ENCODE data around the gene FER. TPM values are rescaled to one million over a fixed set of nuclear protein-coding genes. Genes with fewer than 3 reads are reported as not detected.

FER gene
- total and polyA plus RNA-seq, 2 of the 8 experiments (the other 6 are each of a cell fraction or from before 2014, with no cell fraction given) = 1.3 to 15.8 TPM

DNA sequence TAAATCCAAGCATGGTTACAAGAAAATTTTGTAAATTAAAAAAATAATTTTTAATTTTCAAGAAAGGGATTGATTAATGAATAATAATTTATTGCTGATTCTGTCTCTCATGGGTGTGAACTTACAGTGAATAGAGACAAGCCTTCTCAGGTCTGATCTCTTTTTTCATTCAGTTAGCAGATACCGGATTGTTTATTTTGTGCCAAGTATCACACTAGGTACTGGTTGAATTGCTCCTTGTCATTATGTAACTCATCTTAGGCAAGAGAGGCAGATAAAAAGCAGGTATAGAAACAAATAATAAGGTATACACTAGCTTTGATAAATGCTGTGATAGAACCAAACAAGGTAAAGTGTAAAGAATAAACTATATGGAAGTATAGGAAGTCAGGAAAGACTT is 378.8 kb downstream of the FER start:
- H2AFZ ChIP-seq (ENCODE audit: low read length) = no peak overlapping the region
- no peak overlapping the region for H2BK15ac ChIP-seq (ENCODE audit: low read length)
- no peak overlapping the region for H2BK120ac ChIP-seq (replicated peaks; ENCODE audit: low read depth, low read length)
- H3K23ac ChIP-seq (ENCODE audit: insufficient read length) = no peak overlapping the region
- H2BK20ac ChIP-seq (ENCODE audit: low read length) = no peak overlapping the region
- no peak overlapping the region for H3K18ac ChIP-seq (ENCODE audit: extremely low read depth, low read length)
- H2AK5ac ChIP-seq (ENCODE audit: low read depth, low read length) = no peak overlapping the region
- ChIA-PET CTCF (ENCODE audit: partially characterized antibody) (no interaction called here), POLR2A (ENCODE audit: partially characterized antibody) (interaction anchor here (0.7 kb wide), 1 partner anchor 168 kb away, joined by 3 read pairs; no protein-coding TSS in a partner anchor)
- no peak overlapping the region for H4K5ac ChIP-seq (ENCODE audit: insufficient read length, low read depth, low read length)
- no peak overlapping the region for H3K56ac ChIP-seq (replicated peaks; ENCODE audit: insufficient read length, low read depth, low read length)
- DNase-seq (ENCODE audit: low read depth in 1 of 2, low spot score in 2 of 2) (no peak), FAIRE-seq (no peak)
- H2BK5ac ChIP-seq (ENCODE audit: low read depth, low read length) = no peak overlapping the region
- H3K79me2 ChIP-seq (ENCODE audit: control insufficient read depth in 1 of 2, insufficient read depth in 2 of 2, low read length in 2 of 2) = no peaks in the 10 kb centered on the region
- no peak overlapping the region for H3K4me3 ChIP-seq (ENCODE audit: extremely low read depth in 1 of 4, insufficient read depth in 2 of 4, low read depth in 3 of 4, low read length in 4 of 4)
- no peaks in the 10 kb centered on the region for H4K20me1 ChIP-seq (replicated peaks in 1 of 2; ENCODE audit: control insufficient read depth in 1 of 2, insufficient read depth in 2 of 2, low read length in 2 of 2)
- H3K4me2 ChIP-seq (ENCODE audit: insufficient read depth in 1 of 2, low read depth in 2 of 2, low read length in 2 of 2) = no peak overlapping the region
- no peak overlapping the region for H3K9ac ChIP-seq (replicated peaks in 1 of 4; ENCODE audit: extremely low read depth in 1 of 4, low read depth in 3 of 4, low read length in 3 of 4)
- no peak for TF ChIP-seq KDM4A (IDR thresholded peaks at IDR 0.05; ENCODE audit: low read depth, low read length, severe bottlenecking)
- TF ChIP-seq NANOG (IDR thresholded peaks at IDR 0.05; ENCODE audit: insufficient read depth, low read depth, low read length, poor library complexity, severe bottlenecking) = no peak
- no peak for TF ChIP-seq BRCA1 (IDR thresholded peaks at IDR 0.05; ENCODE audit: low read depth, low read length)
- TF ChIP-seq FOSL1 (IDR thresholded peaks at IDR 0.05; ENCODE audit: insufficient read depth, low read depth, low read length) = no peak
- no peaks in the 10 kb centered on the region for H3K23me2 ChIP-seq (ENCODE audit: low read depth, low read length)
- WGBS, 2 experiments (ENCODE audit: extremely low coverage in 1 of 2, insufficient coverage in 1 of 2, insufficient read length in 1 of 2, insufficient replicate concordance in 2 of 2, low coverage in 1 of 2, low lambda C conversion rate in 2 of 2, missing lambda C conversion rate in 1 of 2) = 100% methylated on average over 1 of the region's 1 CpG; no CpG with 5 or more reads in 1 of the 2 experiments
- H3K14ac ChIP-seq (ENCODE audit: insufficient read length) = no peak overlapping the region
- no peaks in the 10 kb centered on the region for H3K4me1 ChIP-seq (replicated peaks in 1 of 4; ENCODE audit: control insufficient read depth in 3 of 4, insufficient read depth in 4 of 4, low read length in 3 of 4)
- H3K27ac ChIP-seq (ENCODE audit: low read depth, low read length) = no peak overlapping the region
- H2BK12ac ChIP-seq (ENCODE audit: low read depth, low read length) = no peak overlapping the region
- no peaks in the 10 kb centered on the region; a peak in 1 of 4 replicates for H3K9me3 ChIP-seq (ENCODE audit: insufficient read depth in 2 of 2, low read depth in 1 of 2, low read length in 1 of 2)
- H4K91ac ChIP-seq (replicated peaks; ENCODE audit: insufficient read length, low read length) = no peak overlapping the region
- H3K79me1 ChIP-seq (ENCODE audit: low read depth, low read length) = no peaks in the 10 kb centered on the region
- no peak overlapping the region for H4K8ac ChIP-seq (ENCODE audit: extremely low read depth, insufficient read depth, low read length)
- H3K36me3 ChIP-seq (ENCODE audit: control insufficient read depth in 2 of 4, insufficient read depth in 4 of 4, low read length in 3 of 4) = no peaks in the 10 kb centered on the region
- no peak overlapping the region for H3K4ac ChIP-seq (replicated peaks; ENCODE audit: insufficient read length, low read depth, low read length)
- H3K27me3 ChIP-seq (replicated peaks in 1 of 4; ENCODE audit: control insufficient read depth in 3 of 4, extremely low read depth in 1 of 4, insufficient read depth in 3 of 4, low read length in 3 of 4) = no peaks in the 10 kb centered on the region
